Cardiac muscle cell (in vitro differentiated cells and primary cell): ENCODE data around the gene PPP1R3F. TPM values are rescaled to one million over a fixed set of nuclear protein-coding genes. Genes with fewer than 3 reads are reported as not detected.

Experiments used
- DNase-seq, 2 donors: peaks; one replicate each; pipeline versions ENCODE4 v3.0.0 to v3.0.0-alpha.2; 2010 to 2017; ENCODE audit warnings: low read depth in 1 of 2, low spot score in 1 of 2
- H3K27ac ChIP-seq: fragments of 200-600 bp; sonication (generic); 2 replicates; pipeline ENCODE4 v1.5.1; 2016
- H3K27me3 ChIP-seq: fragments of 200-600 bp; sonication (generic); 2 replicates; pipeline ENCODE4 v1.6.0; 2016; ENCODE audit warnings: control low read depth
- H3K36me3 ChIP-seq: fragments of 200-600 bp; sonication (generic); 2 replicates; pipeline ENCODE4 v1.5.1; 2016; ENCODE audit warnings: control low read depth
- H3K4me1 ChIP-seq: fragments of 200-600 bp; sonication (generic); 2 replicates; pipeline ENCODE4 v1.8.1; 2017; ENCODE audit warnings: low read depth, mild to moderate bottlenecking, mixed run types
- H3K4me3 ChIP-seq: fragments of 200-600 bp; sonication (generic); 2 replicates; pipeline ENCODE4 v1.5.1; 2016; ENCODE audit warnings: mild to moderate bottlenecking
- H3K9me3 ChIP-seq: fragments of 200-600 bp; sonication (generic); 2 replicates; pipeline ENCODE4 v1.5.1; 2017; ENCODE audit warnings: low read depth, mild to moderate bottlenecking, control low read depth
- CTCF ChIP-seq: IDR thresholded peaks from 2 replicates; pipeline ENCODE4 v1.5.1; 2012; ENCODE audit warnings: low read depth, mild to moderate bottlenecking, low read length
- polyA plus RNA-seq: library from polyadenylated mRNA; unstranded; fragments of >200 nt; fragmentation: Nextera tagmentation; extraction: Ambion mirVana; gene quantifications from 2 replicates; pipeline ENCODE4 v1.2.1, GENCODE V29; 2016
- total RNA-seq: library from RNA; depleted of rRNA; stranded (reverse); fragments of >200 nt; gene quantifications from 2 replicates; pipeline ENCODE4 v1.2.3, GENCODE V29; 2016

Gene PPP1R3F
- total and polyA plus RNA-seq, 2 experiments from 2014 or later: 24.4 to 32.6 TPM

GRCh38 chrX:49262603-49263002 lies 7.0 kb upstream of the PPP1R3F start:
- Histone ChIP-seq H3K27me3 (no peaks in the 10 kb centered on the region), H3K36me3 (no peaks in the 10 kb centered on the region), H3K4me1 (no peaks in the 10 kb centered on the region), H3K27ac (no peak overlapping the region), H3K9me3 (no peaks in the 10 kb centered on the region), H3K4me3 (no peak overlapping the region)
- DNase-seq: no peak
- TF ChIP-seq CTCF: no peak

GRCh38 chrX:49263631-49264030 lies 6.0 kb upstream of the PPP1R3F start:
- Histone ChIP-seq H3K27me3 (no peaks in the 10 kb centered on the region), H3K4me1 (no peaks in the 10 kb centered on the region), H3K4me3 (no peak overlapping the region), H3K27ac (no peak overlapping the region), H3K36me3 (no peaks in the 10 kb centered on the region), H3K9me3 (no peaks in the 10 kb centered on the region)
- no peak for TF ChIP-seq CTCF
- no peak for DNase-seq

GRCh38 chrX:49264460-49264859 lies 5.1 kb upstream of the PPP1R3F start, which contains the start of gene FOXP3:
Gene FOXP3 (minus strand): TSS chrX:49264710. CDS start chrX:49258505, 6,205 bp downstream.
- TF ChIP-seq CTCF: no peak

GRCh38 chrX:49266523-49267445 lies 2.8 kb upstream of the PPP1R3F start:
- H3K36me3 ChIP-seq: no peaks in the 10 kb centered on the region
- no peak overlapping the region for H3K27ac ChIP-seq
- no peaks in the 10 kb centered on the region for H3K9me3 ChIP-seq
- DNase-seq: no peak
- H3K4me1 ChIP-seq: no peaks in the 10 kb centered on the region
- no peak for TF ChIP-seq CTCF
- no peaks in the 10 kb centered on the region for H3K27me3 ChIP-seq
- H3K4me3 ChIP-seq: no peak overlapping the region

More at GRCh38 chrX:49264460-49264859, 5.1 kb upstream of the PPP1R3F start, which contains the start of gene FOXP3:
- Histone ChIP-seq H3K36me3 (no peaks in the 10 kb centered on the region), H3K27ac (no peak within 1 kb of the TSS), H3K27me3 (no peaks in the 10 kb centered on the region), H3K9me3 (no peaks in the 10 kb centered on the region), H3K4me1 (no peaks in the 10 kb centered on the region), H3K4me3 (no peak within 1 kb of the TSS)
- no peak for DNase-seq

GRCh38 chrX:49268702-49269009 lies 937 bp upstream of the PPP1R3F start:
- no peaks in the 10 kb centered on the region for H3K9me3 ChIP-seq
- no peaks in the 10 kb centered on the region for H3K27me3 ChIP-seq
- no peak for TF ChIP-seq CTCF
- peak overlapping the region; percentile 91 for H3K27ac ChIP-seq
- H3K4me3 ChIP-seq: peak overlapping the region; percentile 48
- no peaks in the 10 kb centered on the region for H3K4me1 ChIP-seq
- H3K36me3 ChIP-seq: no peaks in the 10 kb centered on the region
- no peak for DNase-seq
